Loucy (cell line): ENCODE measurements around the gene NOLC1.

ENCODE experiments used
- H2AFZ ChIP-seq: fragments of 200-600 bp; sonication (generic); 2 replicates; pipeline ENCODE4 v1.6.0; 2016; ENCODE audit warnings: antibody characterized with exemption, mild to moderate bottlenecking, low read length, moderate library complexity
- H3F3A ChIP-seq: fragments of 200-600 bp; 2 replicates; pipeline ENCODE4 v1.6.0; 2016; ENCODE audit warnings: antibody characterized with exemption, low read depth, mild to moderate bottlenecking
- H3K27me3 ChIP-seq: fragments of 200-600 bp; sonication (generic); 2 replicates; pipeline ENCODE4 v1.6.1; 2014; ENCODE audit warnings: low read length, mild to moderate bottlenecking; ENCODE audit not compliant: insufficient read depth, poor library complexity, severe bottlenecking
- H3K36me3 ChIP-seq: fragments of 200-600 bp; sonication (generic); 2 replicates; pipeline ENCODE4 v1.6.1; 2016; ENCODE audit warnings: low read length; ENCODE audit not compliant: insufficient read depth
- H3K4me1 ChIP-seq: fragments of 200-600 bp; sonication (generic); 2 replicates; pipeline ENCODE4 v1.5.1; 2014; ENCODE audit warnings: low read length, mild to moderate bottlenecking; ENCODE audit not compliant: insufficient read depth, poor library complexity, severe bottlenecking
- H3K4me2 ChIP-seq: fragments of 200-600 bp; sonication (generic); 2 replicates; pipeline ENCODE4 v1.6.0; 2014; ENCODE audit warnings: antibody characterized with exemption, low read length, low read depth, mild to moderate bottlenecking; ENCODE audit not compliant: poor library complexity, severe bottlenecking
- H3K4me3 ChIP-seq: fragments of 200-600 bp; sonication (generic); 2 replicates; pipeline ENCODE4 v1.5.1; 2014; ENCODE audit warnings: low read length, mild to moderate bottlenecking, mixed read lengths; ENCODE audit not compliant: poor library complexity, severe bottlenecking
- H3K79me2 ChIP-seq: fragments of 200-600 bp; sonication (generic); 2 replicates; pipeline ENCODE4 v1.6.1; 2014; ENCODE audit warnings: low read length; ENCODE audit not compliant: insufficient read depth
- H3K9ac ChIP-seq: fragments of 200-600 bp; sonication (generic); 2 replicates; pipeline ENCODE4 v1.6.0; 2014; ENCODE audit warnings: mild to moderate bottlenecking, low read depth, low read length, moderate library complexity; ENCODE audit not compliant: poor library complexity, severe bottlenecking
- H3K9me2 ChIP-seq: fragments of 200-600 bp; sonication (generic); replicated peaks from 2 replicates; pipeline ENCODE4 v1.6.1; 2016; ENCODE audit warnings: low read depth, low read length, mixed read lengths
- H3K9me3 ChIP-seq: fragments of 200-600 bp; sonication (generic); 2 replicates; pipeline ENCODE4 v1.6.1; 2014; ENCODE audit warnings: mild to moderate bottlenecking, antibody characterized with exemption, low read length, low read depth; ENCODE audit not compliant: insufficient read depth
- H4K20me1 ChIP-seq: fragments of 200-600 bp; sonication (generic); 2 replicates; pipeline ENCODE4 v1.6.0; 2014; ENCODE audit warnings: antibody characterized with exemption, low read length, mild to moderate bottlenecking; ENCODE audit not compliant: insufficient read depth, poor library complexity, severe bottlenecking
- CTCF ChIP-seq: fragments of 200-600 bp; sonication (generic); conservative IDR thresholded peaks from 2 replicates; pipeline ENCODE4 v1.5.1; 2014; ENCODE audit warnings: mild to moderate bottlenecking, antibody characterized with exemption, low read length
- EZH2phosphoT487 ChIP-seq: fragments of 200-600 bp; IDR thresholded peaks from 2 replicates; pipeline ENCODE4 v1.6.1; 2018; ENCODE audit warnings: antibody characterized with exemption, mild to moderate bottlenecking, moderate library complexity, borderline replicate concordance

Gene NOLC1

GRCh38 chr10:102195296-102195870 is 43.2 kb downstream of the NOLC1 start:
- Histone ChIP-seq H3K9me3 (0 out of 2 replicates have a peak, but pooled peaks cover 5% of the 10 kb centered on the region), H3K4me1 (no peaks in the 10 kb centered on the region), H3K36me3 (no peaks in the 10 kb centered on the region), H2AFZ (no peak overlapping the region), H3F3A (no peaks in the 10 kb centered on the region), H3K27me3 (no peaks in the 10 kb centered on the region), H4K20me1 (no peaks in the 10 kb centered on the region), H3K9ac (no peak overlapping the region), H3K4me2 (no peak overlapping the region), H3K9me2 (no peaks in the 10 kb centered on the region), H3K4me3 (no peak overlapping the region), H3K79me2 (no peaks in the 10 kb centered on the region)
- no peak for TF ChIP-seq EZH2phosphoT487
- TF ChIP-seq CTCF = no peak

GRCh38 chr10:102196893-102197292 is 44.7 kb downstream of the NOLC1 start:
- H3K27me3 ChIP-seq = no peaks in the 10 kb centered on the region
- H3K9ac ChIP-seq = no peak overlapping the region
- no peaks in the 10 kb centered on the region for H3K36me3 ChIP-seq
- no peak overlapping the region for H3K4me3 ChIP-seq
- H3K9me2 ChIP-seq = no peaks in the 10 kb centered on the region
- H3K79me2 ChIP-seq = no peaks in the 10 kb centered on the region
- no peak overlapping the region for H2AFZ ChIP-seq
- no peaks in the 10 kb centered on the region for H3K9me3 ChIP-seq
- H4K20me1 ChIP-seq = no peaks in the 10 kb centered on the region
- no peaks in the 10 kb centered on the region for H3K4me1 ChIP-seq
- no peak overlapping the region for H3K4me2 ChIP-seq
- no peak for TF ChIP-seq CTCF
- H3F3A ChIP-seq = no peaks in the 10 kb centered on the region

- Histone ChIP-seq H2AFZ (no peak overlapping the region), H3K9ac (no peak overlapping the region), H3K27me3 (no peaks in the 10 kb centered on the region), H3K9me3 (no peaks in the 10 kb centered on the region), H3K9me2 (no peaks in the 10 kb centered on the region), H4K20me1 (no peaks in the 10 kb centered on the region), H3K36me3 (no peaks in the 10 kb centered on the region), H3K79me2 (no peaks in the 10 kb centered on the region), H3K4me1 (no peaks in the 10 kb centered on the region), H3F3A (no peaks in the 10 kb centered on the region), H3K4me2 (no peak overlapping the region), H3K4me3 (no peak overlapping the region)
- no peak for TF ChIP-seq EZH2phosphoT487
- TF ChIP-seq CTCF = no peak
Observed at GRCh38 chr10:102198027-102198426, 45.8 kb downstream of the NOLC1 start.
